GM18873 (cell line): ENCODE measurements around the gene CACHD1.

Experiments used
- ATAC-seq: cut with Tn5 transposase; IDR thresholded peaks from one replicate; pipeline ENCODE4 v1.9.1; 2021; ENCODE audit warnings: mild to moderate bottlenecking, moderate library complexity, moderate number of reproducible peaks; ENCODE audit not compliant: unreplicated experiment, low FRiP score

CACHD1 gene

GRCh38 chr1:64631346-64632034, 161.6 kb downstream of the CACHD1 start:
- ATAC-seq: no peak

- no peak for ATAC-seq
These were observed 163.0 kb downstream of the CACHD1 start for GRCh38 chr1:64632936-64633335.

GRCh38 chr1:64645735-64646134, 175.8 kb downstream of the CACHD1 start:
- no peak for ATAC-seq

GRCh38 chr1:64650411-64650810, 180.5 kb downstream of the CACHD1 start:
- ATAC-seq: no peak

- ATAC-seq: no peak
These were observed 181.9 kb downstream of the CACHD1 start for GRCh38 chr1:64651841-64652240.

- no peak for ATAC-seq
These were observed 183.5 kb downstream of the CACHD1 start for GRCh38 chr1:64653466-64653865.

GRCh38 chr1:64654519-64655341, 184.8 kb downstream of the CACHD1 start:
- ATAC-seq: no peak

GRCh38 chr1:64655861-64656260, 185.9 kb downstream of the CACHD1 start:
- ATAC-seq: no peak

GRCh38 chr1:64659478-64660138, 189.7 kb downstream of the CACHD1 start:
- no peak for ATAC-seq

- no peak for ATAC-seq
These were observed 193.7 kb downstream of the CACHD1 start for GRCh38 chr1:64663668-64664067.

GRCh38 chr1:64664299-64664698, 194.4 kb downstream of the CACHD1 start:
- ATAC-seq: no peak

- ATAC-seq: no peak
These were observed 199.3 kb downstream of the CACHD1 start for GRCh38 chr1:64669098-64669675.

GRCh38 chr1:64675718-64676345, 205.9 kb downstream of the CACHD1 start:
- no peak for ATAC-seq

GRCh38 chr1:64676386-64676785, 206.5 kb downstream of the CACHD1 start:
- no peak for ATAC-seq

GRCh38 chr1:64677532-64677931, 207.6 kb downstream of the CACHD1 start:
- no peak for ATAC-seq

- ATAC-seq: no peak
These were observed 208.4 kb downstream of the CACHD1 start for GRCh38 chr1:64678366-64678765.

- no peak for ATAC-seq
These were observed 209.2 kb downstream of the CACHD1 start for GRCh38 chr1:64679177-64679576.

GRCh38 chr1:64680599-64680998, 210.7 kb downstream of the CACHD1 start:
- ATAC-seq: no peak

GRCh38 chr1:64681043-64681442, 211.1 kb downstream of the CACHD1 start:
- no peak for ATAC-seq

- ATAC-seq: no peak
These were observed 213.5 kb downstream of the CACHD1 start for GRCh38 chr1:64683419-64683818.

GRCh38 chr1:64685217-64685616, 215.3 kb downstream of the CACHD1 start:
- ATAC-seq: no peak
